K562 (cell line): ENCODE measurements around the gene DPEP1. TPM values are rescaled to one million over a fixed set of nuclear protein-coding genes. Genes with fewer than 3 reads are reported as not detected.

Source experiments
- ATAC-seq: fragments of 200-7000 bp; cut with Tn5 transposase; 3 replicates; pipeline ENCODE4 v1.9.1; 2020; ENCODE audit warnings: moderate library complexity
- BruUV-seq: library from RNA; stranded (reverse); fragments of 400-500 nt; replicated peaks from 2 replicates; lab custom pipeline; 2021; lab: Mats Ljungman, UMichigan
- CTCF ChIA-PET: fragments of 300-600 bp; formaldehyde crosslinking; extraction: SDS; loops from one replicate; lab custom pipeline; 2021; ENCODE audit warnings: low intra/inter-chr PET ratio; lab: Yijun Ruan, JAX
- POLR2A ChIA-PET: fragments of 300-600, 350-650 bp; sonication (Branson Sonifier 250); formaldehyde crosslinking; extraction: SDS; loops from one replicate; lab custom pipeline; 2021; ENCODE audit warnings: antibody characterized with exemption, inconsistent platforms; lab: Yijun Ruan, JAX
- DNase-seq, 4 experiments: peaks; one replicate each; pipeline versions ENCODE4 v3.0.0 to v3.0.0-alpha.2; 2011 to 2018; ENCODE audit warnings: low spot score in 3 of 4, mixed read lengths in 3 of 4; ENCODE audit errors: extremely low read depth in 1 of 4
- FAIRE-seq: peaks from 2 replicates; lab custom pipeline; 2011; peaks lifted over from hg19 to GRCh38; lab: Jason Lieb, UNC
- H2AFZ ChIP-seq: 2 replicates; pipeline ENCODE4 v1.6.0; 2011; ENCODE audit warnings: low read depth, low read length, control low read depth, inconsistent platforms
- H3K27ac ChIP-seq: fragments of 200-600 bp; 3 replicates; pipeline ENCODE4 v1.8.0; 2011; ENCODE audit warnings: low read depth, mild to moderate bottlenecking, control low read depth, inconsistent platforms, low read length, moderate library complexity, mixed read lengths; ENCODE audit errors: extremely low read depth
- H3K27me3 ChIP-seq, 2 experiments: fragments of 300-600 bp in 1 of 2; 2 replicates in 1 of 2; 3 replicates in 1 of 2; pipeline versions ENCODE4 v1.6.0 to v1.8.0; 2011; ENCODE audit warnings: inconsistent platforms in 2 of 2, low read length in 2 of 2, mild to moderate bottlenecking in 1 of 2, mixed read lengths in 1 of 2, moderate library complexity in 1 of 2; ENCODE audit not compliant: control insufficient read depth in 2 of 2, insufficient read depth in 2 of 2
- H3K36me3 ChIP-seq: fragments of 300-600 bp; 3 replicates; pipeline ENCODE4 v1.8.0; 2011; ENCODE audit warnings: mild to moderate bottlenecking, low read length, inconsistent platforms; ENCODE audit not compliant: control insufficient read depth, insufficient read depth
- H3K4me1 ChIP-seq, 2 experiments: fragments of 200-600 bp in 1 of 2; replicated peaks in 1 of 2; 2 replicates in 1 of 2; 3 replicates in 1 of 2; pipeline versions ENCODE4 v1.5.1 to v1.8.0; 2011; ENCODE audit warnings: inconsistent platforms in 2 of 2, low read length in 2 of 2, mild to moderate bottlenecking in 1 of 2, mixed read lengths in 1 of 2, moderate library complexity in 1 of 2; ENCODE audit not compliant: control insufficient read depth in 2 of 2, insufficient read depth in 2 of 2
- H3K4me2 ChIP-seq: 2 replicates; pipeline ENCODE4 v1.6.1; 2011; ENCODE audit warnings: low read length, control low read depth, inconsistent platforms, mixed read lengths; ENCODE audit not compliant: insufficient read depth
- H3K4me3 ChIP-seq: fragments of 200-600 bp; sonication (generic), shearing (Covaris generic); 2 replicates; pipeline ENCODE4 v1.5.1; 2016; ENCODE audit warnings: control low read depth, inconsistent platforms
- H3K79me2 ChIP-seq: fragments of 200-600 bp; 3 replicates; pipeline ENCODE4 v1.8.0; 2011; ENCODE audit warnings: low read length, inconsistent platforms; ENCODE audit not compliant: control insufficient read depth, insufficient read depth
- H3K9ac ChIP-seq, 2 experiments: 2 replicates each; pipeline versions ENCODE4 v1.6.0 to v1.6.1; 2011; ENCODE audit warnings: low read depth in 2 of 2, low read length in 2 of 2, control low read depth in 1 of 2, inconsistent platforms in 1 of 2, mild to moderate bottlenecking in 1 of 2, mixed read lengths in 1 of 2; ENCODE audit not compliant: insufficient read depth in 1 of 2
- H3K9me1 ChIP-seq: one replicate; pipeline ENCODE4 v1.6.0; 2011; ENCODE audit warnings: inconsistent platforms, mild to moderate bottlenecking, low read length, moderate library complexity; ENCODE audit not compliant: control insufficient read depth, insufficient read depth
- H3K9me3 ChIP-seq: replicated peaks from 2 replicates; pipeline ENCODE4 v1.5.1; 2011; ENCODE audit warnings: low read depth, low read length, inconsistent platforms; ENCODE audit not compliant: control insufficient read depth, insufficient read depth
- H4K20me1 ChIP-seq: replicated peaks from 2 replicates; pipeline ENCODE4 v1.6.1; 2011; ENCODE audit warnings: low read length, inconsistent platforms, mixed read lengths; ENCODE audit not compliant: control insufficient read depth, insufficient read depth
- CCNT2 ChIP-seq: IDR thresholded peaks from 2 replicates; pipeline ENCODE4 v1.6.1; 2011; ENCODE audit warnings: borderline replicate concordance, low read depth, mild to moderate bottlenecking, moderate library complexity, mixed read lengths, low read length; ENCODE audit not compliant: insufficient read length; ENCODE audit errors: extremely low read depth
- ILK ChIP-seq: fragments of 450-650 bp; IDR thresholded peaks from 2 replicates; pipeline ENCODE4 v1.6.1; 2016; ENCODE audit warnings: missing genetic modification characterization, low read depth, mild to moderate bottlenecking, missing compliant biosample characterization, moderate library complexity, borderline replicate concordance
- MLLT1 ChIP-seq, 2 experiments: fragments of 450-650 bp; IDR thresholded peaks; 2 replicates each; pipeline ENCODE4 v1.6.1; 2016
- ZNF134 ChIP-seq: fragments of 250-450 bp; sonication (Bioruptor Pico); conservative IDR thresholded peaks from 2 replicates; pipeline ENCODE4 v1.4.0; 2020
- ZNF407 ChIP-seq: fragments of 450-650 bp; IDR thresholded peaks from 2 replicates; pipeline ENCODE4 v1.6.1; 2016; ENCODE audit warnings: low read depth
- WGBS: fragments of 100-300 bp; shearing (Covaris generic); methylation state at CpG from one replicate; pipeline ENCODE4 v1.1.6; 2016; ENCODE audit warnings: low coverage, mixed read lengths; ENCODE audit not compliant: insufficient coverage; ENCODE audit errors: missing lambda C conversion rate; 5-methylcytosine and 5-hydroxymethylcytosine counted together
- in situ Hi-C: fragments of 300-500 bp; cut with MboI; formaldehyde crosslinking; loops from 4 replicates; pipeline ENCODE4 v1.15.0; 2018; ENCODE audit warnings: inconsistent platforms, mixed read lengths
- intact Hi-C: fragments of 100-400 bp; cut with micrococcal nuclease; formaldehyde crosslinking; loops from 2 replicates; pipeline ENCODE4 v1.14.2; 2022
- polyA plus RNA-seq, 8 experiments: library from polyadenylated mRNA; depleted of rRNA in 4 of 8; stranded (reverse) in 5 of 8; unstranded in 3 of 8; fragments of >200 nt; fragmentation: Nextera tagmentation in 2 of 8; fragmentation: Illumina TruSeq in 1 of 8; extraction: Ambion mirVana in 2 of 8; extraction: Trizol in 1 of 8; gene quantifications; 2 replicates each; pipeline versions ENCODE4 v1.2.1 to v1.2.3, GENCODE V29; 2011 to 2014; ENCODE audit warnings: inconsistent platforms in 1 of 8, missing spikeins in 1 of 8
- total RNA-seq, 7 experiments: library from RNA; depleted of rRNA in 6 of 7; stranded (reverse); fragments of >200 nt in 6 of 7; fragmentation: Illumina TruSeq in 2 of 7; extraction: Trizol in 2 of 7; gene quantifications; 2 replicates each; pipeline versions ENCODE4 v1.2.1 to v1.2.3, GENCODE V29; 2011 to 2021; ENCODE audit warnings: low replicate concordance in 1 of 7

Gene DPEP1
- total and polyA plus RNA-seq, 9 of the 15 experiments (the other 6 are each of a cell fraction or from before 2014, with no cell fraction given) = 0.14 to 0.31 (median 0.20) TPM; not detected in 6

GRCh38 chr16:89668790-89669158 lies 55.3 kb downstream of the DPEP1 start:
- intact Hi-C loops = no loop called here
- H3K27ac ChIP-seq = no peak overlapping the region
- peaks cover 7% of the 10 kb centered on the region; the same call in 1 of the 3 replicates for H3K36me3 ChIP-seq
- ATAC-seq (no peak), DNase-seq (no peak)
- TF ChIP-seq CCNT2 = no peak
- no peak for TF ChIP-seq ZNF134
- TF ChIP-seq ZNF407 = no peak
- no peak for TF ChIP-seq MLLT1 (IDR thresholded peaks at IDR 0.05)
- TF ChIP-seq ILK = no peak
- TF ChIP-seq, all 486 proteins: peak for 0
- H4K20me1 ChIP-seq = no peaks in the 10 kb centered on the region
- no peak for FAIRE-seq
- ChIA-PET POLR2A (interaction anchor here (1.0 to 1.5 kb wide), 2 partner anchors 10 to 18 kb away, joined by 3 to 6 read pairs; partner anchors contain the start of gene CDK10), CTCF (no interaction called here)
- H3K9me1 ChIP-seq = no peaks in the 10 kb centered on the region
- BruUV-seq = no TSS peak
- H3K9me3 ChIP-seq = no peaks in the 10 kb centered on the region
- in situ Hi-C loops = no loop called here
- H3K4me2 ChIP-seq = no peak overlapping the region
- no peaks in the 10 kb centered on the region for H3K79me2 ChIP-seq
- no peaks in the 10 kb centered on the region for H3K27me3 ChIP-seq
- WGBS = 53% methylated on average over 5 of the region's 5 CpGs
- H2AFZ ChIP-seq = no peak overlapping the region
- H3K9ac ChIP-seq = no peak overlapping the region
- peaks cover 3 to 19% of the 10 kb centered on the region in 2 experiments; a peak in 3 of 5 replicates for H3K4me1 ChIP-seq
- H3K4me3 ChIP-seq = no peak overlapping the region
